Stimulated activated naive CD4-positive, alpha-beta T cell (primary cell): Measurements from ENCODE around the gene CCM2L.
"Not testable (repeated sequence)": the region's sequence is repeated elsewhere in the genome, so short reads cannot be mapped to it uniquely, and the experiment has no call there.

ENCODE experiments used
- DNase-seq, 6 experiments: peaks; one replicate each; lab custom pipeline; 2025; lab: John Stamatoyannopoulos, UW

CCM2L gene

DNA sequence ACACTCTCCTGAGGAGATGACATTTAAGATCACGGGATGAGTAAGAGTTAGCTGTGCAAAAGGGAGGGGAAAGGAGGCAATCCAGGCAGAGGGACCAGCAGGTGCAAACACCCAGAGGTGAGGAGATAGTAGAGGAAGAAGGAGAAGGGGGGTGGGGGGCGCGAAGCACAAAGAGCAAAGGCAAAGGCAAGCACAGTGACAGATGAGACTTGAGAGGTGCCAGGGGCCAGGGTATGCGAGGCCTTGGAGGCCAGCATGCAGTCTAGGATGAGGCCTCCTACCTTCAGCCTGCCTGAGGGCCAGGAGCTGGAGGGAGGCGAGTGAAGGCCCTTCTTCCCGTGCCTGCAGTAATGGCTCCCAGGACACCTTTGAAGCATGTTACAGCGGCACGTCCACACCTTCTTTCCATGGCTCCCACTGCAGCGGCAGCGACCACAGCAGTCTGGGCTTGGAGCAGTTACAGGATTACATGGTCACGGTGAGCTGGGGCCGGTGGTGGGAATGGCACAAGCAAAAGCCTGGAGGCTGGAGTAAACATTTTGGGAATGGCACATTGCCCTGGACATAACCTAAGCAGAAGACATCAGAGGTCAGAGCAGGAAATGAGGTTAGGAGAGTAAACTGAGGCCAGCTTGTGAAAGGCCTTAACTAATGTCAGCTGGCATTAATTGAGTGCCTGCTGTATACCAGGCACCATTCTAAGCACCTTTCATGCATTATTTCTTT is 18.6 kb downstream of the CCM2L start:
- DNase-seq = no peak

DNA sequence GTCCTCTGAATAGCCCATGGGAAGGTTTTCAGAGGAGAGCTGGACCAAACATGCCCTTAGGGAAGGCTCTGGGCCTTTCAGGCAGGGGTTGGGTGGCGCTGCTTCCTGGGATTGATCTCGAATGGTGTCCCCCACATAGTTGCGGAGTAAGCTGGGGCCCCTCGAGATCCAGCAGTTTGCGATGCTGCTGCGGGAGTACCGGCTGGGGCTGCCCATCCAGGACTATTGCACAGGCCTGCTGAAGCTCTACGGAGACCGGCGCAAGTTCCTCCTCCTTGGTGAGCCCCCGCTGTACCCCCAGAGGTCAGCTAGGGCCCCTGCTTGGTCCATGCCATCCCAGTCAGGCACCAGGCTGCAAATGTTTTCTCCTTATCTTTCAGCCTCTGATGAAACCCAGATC is 19.3 kb downstream of the CCM2L start:
- no peak for DNase-seq

DNA sequence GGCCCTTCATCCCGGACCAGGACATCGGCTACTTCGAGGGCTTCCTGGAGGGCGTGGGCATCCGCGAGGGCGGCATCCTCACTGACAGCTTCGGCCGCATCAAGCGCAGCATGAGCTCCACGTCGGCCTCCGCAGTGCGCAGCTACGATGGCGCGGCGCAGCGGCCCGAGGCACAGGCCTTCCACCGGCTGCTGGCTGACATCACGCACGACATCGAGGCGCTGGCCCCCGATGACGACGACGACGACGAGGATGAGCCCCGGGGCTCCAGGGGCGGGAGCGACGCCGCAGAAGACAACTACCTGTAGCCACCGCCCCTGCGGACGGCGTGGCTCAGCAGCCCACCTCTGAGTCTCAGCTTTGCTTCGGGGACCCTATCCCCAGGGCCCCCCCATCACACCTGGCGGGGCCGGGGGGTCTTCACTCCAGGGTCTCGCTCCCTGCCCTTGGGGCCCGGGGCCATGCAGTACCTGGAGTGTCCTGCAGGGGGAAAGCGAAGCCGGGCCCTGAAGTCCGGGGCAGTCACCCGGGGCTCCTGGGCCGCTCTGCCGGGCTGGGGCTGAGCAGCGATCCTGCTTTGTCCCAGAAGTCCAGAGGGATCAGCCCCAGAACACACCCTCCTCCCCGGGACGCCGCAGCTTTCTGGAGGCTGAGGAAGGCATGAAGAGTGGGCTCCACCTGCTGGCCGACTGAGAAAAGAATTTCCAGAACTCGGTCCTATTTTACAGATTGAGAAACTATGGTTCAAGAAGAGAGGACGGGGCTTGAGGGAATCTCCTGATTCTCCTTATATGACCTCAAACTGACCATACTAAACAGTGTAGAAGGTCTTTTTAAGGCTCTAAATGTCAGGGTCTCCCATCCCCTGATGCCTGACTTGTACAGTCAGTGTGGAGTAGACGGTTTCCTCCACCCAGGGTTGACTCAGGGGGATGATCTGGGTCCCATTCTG is 21.0 kb downstream of the CCM2L start:
- DNase-seq = peak; percentile 9 to 80 (median 36)

DNA sequence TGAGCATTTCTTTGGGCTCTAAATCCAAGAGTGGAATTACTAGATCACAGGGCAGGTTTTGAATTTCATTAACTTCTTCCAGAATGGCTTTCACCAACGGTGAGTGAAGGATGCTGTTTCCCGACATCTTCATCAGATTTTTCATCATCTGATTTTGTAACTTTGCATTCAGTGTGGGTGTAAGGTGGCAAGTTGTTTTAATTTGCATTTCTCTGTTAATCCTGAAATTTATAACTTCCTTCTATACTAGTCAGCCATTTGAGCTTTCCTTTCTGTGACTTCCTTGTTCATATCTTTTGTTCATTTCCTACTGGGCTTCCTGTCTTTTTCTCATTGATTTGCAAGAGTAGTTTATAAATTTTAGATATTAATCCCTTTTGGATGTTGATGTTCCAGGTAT is 23.1 kb downstream of the CCM2L start:
- no peak for DNase-seq

DNA sequence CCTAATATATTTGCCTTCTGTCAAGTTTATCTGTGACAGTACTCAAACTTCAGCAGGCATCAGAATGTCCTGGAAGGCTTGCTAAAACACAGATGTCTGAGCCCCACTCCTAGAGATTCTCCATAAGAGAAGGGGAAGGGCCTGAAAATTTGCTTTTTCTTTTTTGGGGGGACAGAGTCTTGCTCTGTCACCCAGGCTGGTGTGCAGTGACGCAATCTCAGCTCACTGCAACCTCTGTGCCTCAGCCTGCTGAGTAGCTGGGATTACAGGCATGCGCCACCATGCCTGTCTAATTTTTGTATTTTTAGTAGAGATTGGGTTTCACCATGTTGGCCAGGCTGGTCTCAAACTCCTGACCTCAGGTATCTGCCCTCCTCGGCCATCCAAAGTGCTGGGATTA is 23.5 kb downstream of the CCM2L start:
- not testable (repeated sequence) for DNase-seq

DNA sequence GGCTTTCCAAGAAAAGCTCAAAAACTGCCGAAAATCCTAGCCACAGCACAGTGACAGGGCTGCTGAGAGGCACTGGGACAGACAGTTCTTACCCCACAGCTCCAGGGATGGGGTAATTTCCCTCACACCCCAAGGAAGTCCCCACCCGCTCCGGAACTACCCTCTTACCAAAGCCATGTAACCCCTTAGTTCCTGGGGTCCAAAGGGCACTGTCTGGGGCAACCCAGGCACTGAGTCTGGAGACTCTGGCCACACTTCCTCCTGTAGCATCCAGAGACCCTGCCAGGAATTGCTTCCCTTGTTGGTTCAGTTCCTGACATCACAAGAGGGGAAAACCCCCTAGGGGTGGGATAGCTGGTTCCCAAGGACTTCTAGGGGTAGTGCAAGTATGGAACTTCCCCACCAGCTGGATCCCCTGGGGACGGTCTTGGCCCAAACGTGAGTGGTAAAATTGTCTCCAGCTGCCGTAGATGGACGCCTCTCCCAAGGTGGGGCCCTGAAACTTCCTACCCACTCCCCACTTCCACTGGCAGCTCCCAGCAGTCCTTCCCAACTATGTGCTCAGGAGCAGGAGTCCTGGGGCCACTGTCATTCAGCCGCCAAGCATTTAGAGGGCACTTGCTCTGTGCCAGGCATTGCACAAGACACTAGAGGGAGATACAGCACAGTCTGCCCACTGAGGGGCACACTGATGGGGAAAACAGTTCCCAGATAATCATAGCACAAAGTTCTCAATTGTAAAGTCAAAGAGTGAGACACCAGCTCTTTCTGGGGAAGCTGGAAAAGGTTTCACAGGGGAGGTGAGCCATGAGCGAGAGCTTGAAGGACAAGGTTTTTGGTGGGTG is 24.6 kb downstream of the CCM2L start:
- no peak for DNase-seq

DNA sequence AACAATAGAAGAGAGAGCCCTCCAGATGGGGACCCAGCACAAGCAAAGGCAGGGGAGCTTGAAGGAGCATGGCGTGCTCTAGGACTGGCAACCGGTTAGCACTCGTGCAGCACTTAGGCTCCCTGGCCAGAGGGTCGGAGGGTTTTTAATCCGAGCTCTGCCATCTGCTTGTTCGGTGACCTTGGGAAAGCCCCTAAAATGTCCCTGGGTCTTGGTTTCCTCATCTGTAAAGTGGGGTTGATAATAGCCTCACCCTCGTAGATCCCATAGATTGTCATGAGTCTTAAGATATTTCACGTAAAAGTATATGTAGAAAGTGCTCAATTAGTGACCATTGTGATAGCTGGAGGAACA is 25.2 kb downstream of the CCM2L start:
- DNase-seq = no peak

DNA sequence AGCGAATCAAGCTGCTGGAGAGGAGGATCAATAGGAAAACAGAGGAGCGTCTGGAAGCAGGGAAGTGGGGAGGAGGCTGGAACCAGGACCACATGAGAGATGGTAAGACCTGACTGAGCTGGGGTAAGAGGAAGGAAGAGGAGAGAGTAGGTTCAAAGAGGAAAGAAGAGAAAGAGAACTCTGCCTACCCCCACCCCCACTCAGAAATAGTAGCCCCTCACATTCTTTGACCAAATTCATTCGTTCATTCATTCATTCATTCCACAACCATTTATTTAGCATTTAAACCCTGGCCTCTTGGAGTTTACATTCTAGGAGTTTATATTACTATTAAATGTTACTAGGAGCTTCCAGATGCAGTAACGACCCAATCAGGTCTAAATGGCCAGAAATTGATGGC is 26.0 kb downstream of the CCM2L start:
- DNase-seq = no peak

DNA sequence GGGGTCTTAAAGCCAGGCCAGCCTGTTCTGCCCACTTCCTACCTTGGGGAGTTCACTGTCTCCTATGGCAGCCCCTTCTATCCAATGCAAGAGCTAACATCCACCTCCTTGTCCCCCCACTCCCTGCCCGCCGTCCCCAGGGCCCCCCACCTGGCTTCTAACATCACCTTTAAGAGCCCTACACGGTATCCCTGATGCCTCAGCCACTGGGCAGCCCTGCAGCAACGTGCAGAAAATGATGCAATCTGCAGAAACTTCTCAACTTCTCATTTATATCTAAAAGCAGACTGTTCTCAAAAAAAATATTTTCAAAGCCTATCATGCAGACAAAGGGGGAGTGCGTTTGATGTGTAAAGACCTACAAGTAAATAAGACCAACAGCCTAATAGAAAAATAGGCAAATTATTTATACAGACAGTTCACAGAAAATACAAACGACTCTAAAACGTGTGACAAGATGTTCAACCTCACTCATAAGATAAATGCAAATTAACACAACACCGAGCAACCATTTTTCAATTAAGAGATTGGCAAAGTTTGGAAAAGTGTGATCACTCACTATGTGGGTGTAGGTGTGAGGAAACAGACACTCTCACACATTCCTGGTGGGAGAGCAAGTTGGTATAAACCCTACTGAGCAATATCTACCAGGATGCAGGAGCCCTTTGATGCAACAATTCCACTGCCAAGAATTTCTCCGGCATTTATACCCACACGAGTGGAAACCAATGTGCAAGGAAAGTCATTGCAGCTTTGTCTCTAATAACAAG is 26.7 kb downstream of the CCM2L start:
- no peak for DNase-seq

DNA sequence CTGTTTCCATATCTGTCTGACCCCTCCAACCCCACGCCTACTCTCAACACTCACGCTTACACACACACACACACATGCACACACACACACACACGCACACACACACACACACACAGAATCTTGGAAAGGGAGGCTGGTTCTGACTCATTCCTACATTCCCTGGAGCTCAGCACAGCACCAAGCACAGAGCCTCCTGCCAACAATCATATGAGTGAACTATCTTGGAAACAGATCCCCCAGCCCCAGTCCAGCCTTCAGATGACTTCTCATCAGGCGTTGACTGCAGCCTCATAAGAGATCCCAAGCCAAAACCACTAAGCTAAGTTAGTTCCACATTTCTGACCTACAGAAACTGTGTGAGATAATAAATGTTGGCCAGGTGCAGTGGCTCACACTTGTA is 27.7 kb downstream of the CCM2L start:
- no peak for DNase-seq

DNA sequence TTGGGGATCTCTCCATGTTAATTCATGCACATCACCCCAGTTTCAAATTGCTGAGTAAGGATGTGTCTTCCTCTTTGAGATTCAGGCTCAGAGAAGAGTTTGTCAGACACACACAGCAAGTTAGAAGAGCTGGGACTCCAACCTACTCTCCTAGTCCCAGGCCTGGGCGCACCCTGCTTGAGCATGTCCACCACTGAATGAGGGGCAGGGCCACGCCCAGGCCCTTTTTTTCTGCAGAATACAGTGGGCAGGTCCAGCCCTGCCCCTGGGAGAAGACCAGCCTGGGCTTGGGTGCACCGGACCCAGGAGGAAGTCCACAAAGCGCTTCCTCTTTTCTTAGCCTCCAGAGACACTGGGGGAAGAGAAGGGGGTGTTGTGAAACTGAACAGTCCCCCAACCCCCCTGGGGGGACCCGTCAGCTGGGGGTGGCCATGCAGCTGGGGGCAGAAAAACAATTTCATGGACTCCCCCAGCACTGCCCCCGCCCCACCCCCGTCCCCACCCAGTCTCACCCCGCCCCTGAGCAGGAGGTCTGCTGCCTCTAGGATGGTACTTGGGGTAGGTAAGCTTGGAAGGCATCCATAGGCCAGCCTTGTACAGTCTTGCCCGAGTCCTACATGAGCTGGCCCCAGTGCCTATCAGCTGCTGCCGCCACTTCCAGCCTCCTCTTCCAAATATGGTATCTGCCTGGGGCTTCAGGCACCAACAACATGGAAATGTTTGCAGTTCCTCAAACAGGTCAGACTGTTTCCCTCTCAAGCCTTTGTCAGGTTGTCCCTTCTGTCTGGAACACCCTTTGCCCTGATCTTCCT is 30.1 kb downstream of the CCM2L start:
- no peak for DNase-seq

DNA sequence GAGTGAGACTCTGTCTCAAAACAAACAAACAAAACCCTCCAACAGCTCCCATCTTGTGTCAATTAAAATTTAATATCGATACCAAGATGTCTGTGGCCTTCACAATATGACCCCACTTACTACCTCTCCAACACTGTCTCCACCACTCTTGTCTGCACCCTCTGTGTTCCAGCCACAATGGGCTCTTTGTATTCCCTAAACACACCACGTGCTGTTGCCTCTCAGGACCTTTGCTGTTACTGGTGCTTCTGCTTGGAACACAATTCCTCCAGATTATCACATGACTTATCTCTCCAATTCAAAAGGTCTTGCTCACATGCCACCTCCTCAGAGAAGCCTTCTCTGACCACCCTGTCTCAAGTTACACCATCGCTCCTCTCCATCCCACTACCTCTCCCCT is 35.8 kb downstream of the CCM2L start:
- DNase-seq = no peak

DNA sequence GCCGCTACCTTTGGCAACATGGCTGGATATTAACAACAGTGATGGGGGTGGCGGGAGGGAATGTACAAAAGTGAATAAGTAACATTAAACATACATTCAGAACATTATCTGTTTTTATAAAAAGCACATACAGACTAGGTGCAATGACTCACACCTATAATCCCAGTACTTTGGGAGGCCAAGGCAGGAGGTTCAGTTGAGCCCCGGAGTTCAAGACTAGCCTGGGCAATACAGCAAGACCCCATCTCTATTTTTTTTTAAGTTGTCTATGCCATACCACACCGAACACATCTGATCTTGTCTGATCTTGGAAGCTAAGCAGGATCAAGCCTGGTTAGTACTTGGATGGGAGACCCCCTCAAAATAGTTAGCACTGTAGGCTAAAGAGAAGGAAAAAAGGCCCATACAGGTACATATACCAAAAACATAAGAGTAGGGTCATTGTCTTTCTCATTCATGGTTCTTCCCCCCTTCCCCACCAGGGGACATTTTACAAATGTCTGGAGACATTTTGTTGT is 40.1 kb downstream of the CCM2L start:
- DNase-seq = no peak

DNA sequence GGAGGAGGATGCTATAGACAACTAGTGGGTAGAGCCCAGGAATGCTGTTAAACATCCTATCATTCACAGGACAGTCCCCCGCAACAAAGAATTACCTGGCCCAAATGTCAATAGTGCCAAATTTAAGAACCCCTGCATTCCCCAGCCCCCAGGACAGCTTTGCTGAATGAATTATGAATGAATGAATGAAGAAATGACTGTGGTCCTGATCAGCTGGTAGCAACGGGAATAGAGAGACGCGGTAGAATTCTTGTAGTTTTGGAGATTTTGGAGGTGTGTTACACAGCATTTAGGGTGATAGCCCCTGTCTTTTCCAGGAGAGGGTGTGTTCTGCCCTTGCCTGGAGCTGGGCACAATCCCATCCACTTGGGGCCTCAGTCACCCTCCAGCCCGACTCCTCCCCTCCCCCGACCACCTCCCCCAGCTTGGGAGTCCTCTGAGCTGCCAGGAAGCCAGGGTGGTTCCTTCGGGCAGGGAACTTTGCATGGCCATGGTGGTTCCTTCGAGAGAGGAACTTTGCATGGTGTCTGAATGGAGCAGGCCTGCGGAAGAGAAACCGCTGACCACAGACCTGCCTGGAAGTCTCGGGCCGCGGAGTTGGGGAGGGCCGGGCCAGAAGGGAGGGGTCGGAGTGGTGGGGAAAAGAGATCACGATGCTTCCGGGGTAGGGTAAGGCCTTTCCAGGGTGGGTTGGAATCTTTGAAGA is 40.8 kb downstream of the CCM2L start:
- DNase-seq = no peak

DNA sequence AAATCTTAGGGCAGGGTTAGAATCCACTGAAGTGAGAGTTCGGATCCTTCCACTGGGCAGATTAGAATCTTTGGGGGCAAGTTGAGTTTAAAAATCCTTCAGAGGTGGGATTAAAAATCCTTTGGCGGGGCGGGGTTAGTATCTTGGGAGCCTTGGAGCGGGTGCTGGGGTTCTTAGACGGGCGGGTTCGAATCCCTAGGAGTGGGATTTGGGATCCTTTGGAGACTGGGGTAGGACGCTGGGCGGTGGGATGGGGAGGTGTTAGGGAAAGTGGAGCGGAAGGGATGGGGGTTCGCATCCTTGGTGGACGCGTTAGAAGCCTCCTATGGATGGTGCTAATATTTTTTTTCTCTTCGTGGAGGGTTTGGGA is 41.5 kb downstream of the CCM2L start:
- no peak for DNase-seq

DNA sequence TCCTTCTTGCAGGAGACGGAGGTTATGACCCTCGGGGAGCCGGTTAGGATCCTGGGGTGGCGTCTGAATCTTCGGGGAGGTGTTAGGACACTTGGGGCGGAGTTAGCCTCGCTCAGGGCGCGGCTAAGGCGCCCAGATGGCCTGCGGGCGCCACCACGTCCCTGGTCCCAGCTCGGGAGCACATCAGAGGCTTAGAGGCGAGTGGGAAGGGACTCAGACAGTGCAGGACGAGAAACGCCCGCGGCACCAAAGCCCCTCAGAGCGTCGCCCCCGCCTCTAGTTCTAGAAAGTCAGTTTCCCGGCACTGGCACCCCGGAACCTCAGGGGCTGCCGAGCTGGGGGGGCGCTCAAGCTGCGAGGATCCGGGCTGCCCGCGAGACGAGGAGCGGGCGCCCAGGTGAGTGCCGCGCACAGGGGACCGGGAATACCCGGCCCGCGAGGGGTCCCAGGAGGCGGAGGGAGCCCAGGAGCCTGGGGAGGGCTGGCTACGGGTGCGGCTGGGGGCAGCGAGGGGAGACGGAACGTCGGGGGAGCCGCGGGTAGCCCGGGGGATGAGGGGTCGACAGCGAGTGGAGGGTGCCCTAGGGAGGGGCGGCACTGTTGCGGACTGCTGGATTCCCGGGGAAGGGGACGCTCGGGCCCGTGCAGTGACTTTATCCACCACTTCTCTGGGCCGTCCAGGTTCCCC is 42.0 kb downstream of the CCM2L start, which contains the start of gene HCK:
Gene HCK (plus strand): TSS at position 153 of the 688 bp plus-strand sequence.
- no peak for DNase-seq

DNA sequence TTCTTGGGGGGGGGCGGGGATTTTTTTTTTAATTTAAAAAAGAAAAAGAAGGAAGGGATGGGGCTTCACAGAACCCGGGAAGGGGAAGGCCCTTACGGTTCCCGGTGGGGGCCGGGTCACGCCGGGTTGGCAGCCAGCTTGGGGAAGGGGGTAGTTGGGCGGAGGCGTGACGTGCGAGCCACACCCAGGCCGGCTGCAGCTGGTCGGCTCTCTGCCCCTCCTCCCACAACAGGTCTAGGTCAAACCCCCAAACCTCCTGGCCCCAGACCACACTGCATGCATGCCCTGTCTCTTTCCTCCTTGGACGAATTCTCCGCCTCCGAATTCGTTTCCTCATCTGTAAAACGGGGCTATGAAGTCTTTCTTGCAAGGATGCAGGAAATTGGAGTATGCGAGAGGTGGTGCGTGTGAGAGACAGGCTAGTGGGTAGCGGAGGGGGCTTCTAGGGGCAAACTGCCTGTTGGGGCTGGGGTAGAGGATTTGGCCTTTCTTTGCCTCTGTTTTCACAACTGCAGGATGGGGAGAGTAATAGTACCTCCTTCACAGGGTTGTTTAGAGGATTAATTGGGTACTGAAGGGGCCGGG is 42.6 kb downstream of the CCM2L start:
- no peak for DNase-seq

DNA sequence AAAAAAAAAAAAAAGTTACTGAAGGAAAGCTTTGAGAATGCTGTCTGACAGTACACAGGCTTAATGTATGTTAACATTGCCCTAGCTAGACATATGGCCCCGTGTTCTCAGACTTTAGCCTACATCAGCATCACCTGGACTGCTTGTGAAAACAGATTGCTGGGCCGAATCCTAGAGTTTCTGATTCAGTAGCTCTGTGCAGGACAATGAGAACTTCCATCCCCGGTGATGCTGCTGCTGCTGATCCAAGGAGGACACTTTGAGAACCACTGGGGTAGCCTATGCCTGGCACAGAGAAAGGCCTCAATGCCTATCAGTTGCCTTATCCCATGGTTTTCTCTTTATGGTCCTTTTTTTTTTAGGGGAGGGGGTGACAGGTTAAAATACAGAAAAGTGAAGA is 43.4 kb downstream of the CCM2L start:
- no peak for DNase-seq
